H1 (cell line): Measurements from ENCODE around the gene NOP9.

Experiments used
- CHD1 ChIP-seq: IDR thresholded peaks from 2 replicates; pipeline ENCODE4 v1.6.1; 2012; ENCODE audit warnings: low read depth, low read length, improper control_type of control experiment
- CREB1 ChIP-seq: IDR thresholded peaks from 2 replicates; pipeline ENCODE4 v1.6.1; 2012; ENCODE audit warnings: inconsistent platforms
- MAFK ChIP-seq: IDR thresholded peaks from 2 replicates; pipeline ENCODE4 v1.6.1; 2012; ENCODE audit warnings: low read depth, mild to moderate bottlenecking, improper control_type of control experiment, low read length
- POLR2A ChIP-seq, 2 experiments: IDR thresholded peaks; 1 replicate in 1 of 2; 2 replicates in 1 of 2; pipeline ENCODE4 v1.6.1; 2011; ENCODE audit warnings: low read depth in 2 of 2, low read length in 2 of 2, mild to moderate bottlenecking in 2 of 2; ENCODE audit errors: control extremely low read depth in 1 of 2
- POLR2AphosphoS5 ChIP-seq: IDR thresholded peaks from 2 replicates; pipeline ENCODE4 v1.6.1; 2011; ENCODE audit warnings: low read depth, low read length
- SRF ChIP-seq: IDR thresholded peaks from 2 replicates; pipeline ENCODE4 v1.6.1; 2011; ENCODE audit warnings: mild to moderate bottlenecking, low read depth, low read length, moderate library complexity
- TF ChIP-seq, protein P1 (sequence below): IDR thresholded peaks from 2 replicates; pipeline ENCODE4 v1.6.1; 2012; ENCODE audit warnings: inconsistent platforms
- TF ChIP-seq, protein P2 (sequence below), 3 experiments: IDR thresholded peaks; 1 replicate in 2 of 3; 2 replicates in 1 of 3; pipeline versions ENCODE4 v1.5.1 to v1.6.1; 2011; ENCODE audit warnings: low read length in 3 of 3, mild to moderate bottlenecking in 3 of 3, inconsistent platforms in 2 of 3, low read depth in 1 of 3, moderate library complexity in 1 of 3; ENCODE audit not compliant: insufficient read depth in 1 of 3; ENCODE audit errors: control extremely low read depth in 1 of 3
- TF ChIP-seq, protein P3 (sequence below): IDR thresholded peaks from 2 replicates; pipeline ENCODE4 v1.6.1; 2011; ENCODE audit warnings: low read length, improper control_type of control experiment

DNA sequence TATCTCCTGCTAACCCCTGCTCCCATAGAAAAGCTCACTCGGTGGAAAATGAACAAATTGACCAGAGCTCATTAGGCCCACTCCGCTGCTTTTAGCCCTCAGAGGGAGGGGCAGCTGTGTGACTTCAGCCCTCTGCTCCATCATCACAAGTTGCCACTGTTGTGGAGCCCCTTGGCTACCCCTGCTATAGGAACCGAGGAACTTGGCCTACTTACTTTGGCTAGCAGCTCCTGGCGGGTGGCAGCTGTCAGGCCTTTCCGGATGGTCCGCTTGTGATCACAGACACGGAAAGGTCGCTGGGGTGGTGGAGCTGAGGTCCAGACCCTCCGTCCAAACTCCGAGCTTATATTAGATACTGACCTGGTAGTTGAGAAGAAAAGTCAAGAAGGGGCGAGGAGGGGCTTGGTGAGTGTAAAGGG lies 7.5 kb downstream of the NOP9 start:
- TF ChIP-seq MAFK (no peak), CREB1 (no peak), POLR2A (IDR thresholded peaks at IDR 0.05; ENCODE audit: control extremely low read depth in 1 of 2, low read depth in 2 of 2, low read length in 2 of 2) (no peak), SRF (no peak), CHD1 (no peak), POLR2AphosphoS5 (no peak)
- TF ChIP-seq, protein P1, sequence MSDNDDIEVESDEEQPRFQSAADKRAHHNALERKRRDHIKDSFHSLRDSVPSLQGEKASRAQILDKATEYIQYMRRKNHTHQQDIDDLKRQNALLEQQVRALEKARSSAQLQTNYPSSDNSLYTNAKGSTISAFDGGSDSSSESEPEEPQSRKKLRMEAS, result no peak
- TF ChIP-seq, protein P2, sequence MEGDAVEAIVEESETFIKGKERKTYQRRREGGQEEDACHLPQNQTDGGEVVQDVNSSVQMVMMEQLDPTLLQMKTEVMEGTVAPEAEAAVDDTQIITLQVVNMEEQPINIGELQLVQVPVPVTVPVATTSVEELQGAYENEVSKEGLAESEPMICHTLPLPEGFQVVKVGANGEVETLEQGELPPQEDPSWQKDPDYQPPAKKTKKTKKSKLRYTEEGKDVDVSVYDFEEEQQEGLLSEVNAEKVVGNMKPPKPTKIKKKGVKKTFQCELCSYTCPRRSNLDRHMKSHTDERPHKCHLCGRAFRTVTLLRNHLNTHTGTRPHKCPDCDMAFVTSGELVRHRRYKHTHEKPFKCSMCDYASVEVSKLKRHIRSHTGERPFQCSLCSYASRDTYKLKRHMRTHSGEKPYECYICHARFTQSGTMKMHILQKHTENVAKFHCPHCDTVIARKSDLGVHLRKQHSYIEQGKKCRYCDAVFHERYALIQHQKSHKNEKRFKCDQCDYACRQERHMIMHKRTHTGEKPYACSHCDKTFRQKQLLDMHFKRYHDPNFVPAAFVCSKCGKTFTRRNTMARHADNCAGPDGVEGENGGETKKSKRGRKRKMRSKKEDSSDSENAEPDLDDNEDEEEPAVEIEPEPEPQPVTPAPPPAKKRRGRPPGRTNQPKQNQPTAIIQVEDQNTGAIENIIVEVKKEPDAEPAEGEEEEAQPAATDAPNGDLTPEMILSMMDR (IDR thresholded peaks at IDR 0.05; ENCODE audit: control extremely low read depth in 1 of 3, insufficient read depth in 1 of 3, low read depth in 1 of 3, low read length in 3 of 3), result no peak
- TF ChIP-seq, protein P3, sequence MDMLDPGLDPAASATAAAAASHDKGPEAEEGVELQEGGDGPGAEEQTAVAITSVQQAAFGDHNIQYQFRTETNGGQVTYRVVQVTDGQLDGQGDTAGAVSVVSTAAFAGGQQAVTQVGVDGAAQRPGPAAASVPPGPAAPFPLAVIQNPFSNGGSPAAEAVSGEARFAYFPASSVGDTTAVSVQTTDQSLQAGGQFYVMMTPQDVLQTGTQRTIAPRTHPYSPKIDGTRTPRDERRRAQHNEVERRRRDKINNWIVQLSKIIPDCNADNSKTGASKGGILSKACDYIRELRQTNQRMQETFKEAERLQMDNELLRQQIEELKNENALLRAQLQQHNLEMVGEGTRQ, result no peak
